K562 (cell line): ENCODE data around the gene ING5. TPM values are rescaled to one million over a fixed set of nuclear protein-coding genes. Genes with fewer than 3 reads are reported as not detected.

Source experiments
- BHLHE40 ChIP-seq: IDR thresholded peaks from 2 replicates; pipeline ENCODE4 v1.6.1; 2011; ENCODE audit warnings: low read length, improper control_type of control experiment
- CBFB ChIP-seq: sonication (generic); formaldehyde crosslinking; IDR thresholded peaks from 2 replicates; pipeline ENCODE4 v1.4.0; 2020; ENCODE audit warnings: mild to moderate bottlenecking, missing genetic modification reagents
- KDM1A ChIP-seq, 2 experiments: fragments of 450-650 bp; IDR thresholded peaks; 2 replicates each; pipeline ENCODE4 v1.6.1; 2016; ENCODE audit warnings: mild to moderate bottlenecking in 2 of 2
- NR1H2 ChIP-seq: sonication (generic); formaldehyde crosslinking; IDR thresholded peaks from 2 replicates; pipeline ENCODE4 v1.4.0; 2020; ENCODE audit warnings: mild to moderate bottlenecking, missing genetic modification reagents
- PREB ChIP-seq: sonication (generic); formaldehyde crosslinking; IDR thresholded peaks from 2 replicates; pipeline ENCODE4 v1.8.1; 2023; ENCODE audit warnings: mild to moderate bottlenecking, missing genetic modification reagents
- ZBTB40 ChIP-seq, 2 experiments: fragments of 450-650 bp in 1 of 2; sonication (generic) in 1 of 2; formaldehyde crosslinking in 1 of 2; IDR thresholded peaks; 2 replicates each; pipeline versions ENCODE4 v1.7.1 to v1.9.0; 2016 to 2022; ENCODE audit warnings: inconsistent platforms in 1 of 2, mild to moderate bottlenecking in 1 of 2, missing genetic modification reagents in 1 of 2
- polyA plus RNA-seq, 8 experiments: library from polyadenylated mRNA; depleted of rRNA in 4 of 8; stranded (reverse) in 5 of 8; unstranded in 3 of 8; fragments of >200 nt; fragmentation: Nextera tagmentation in 2 of 8; fragmentation: Illumina TruSeq in 1 of 8; extraction: Ambion mirVana in 2 of 8; extraction: Trizol in 1 of 8; gene quantifications; 2 replicates each; pipeline versions ENCODE4 v1.2.1 to v1.2.3, GENCODE V29; 2011 to 2014; ENCODE audit warnings: inconsistent platforms in 1 of 8, missing spikeins in 1 of 8
- total RNA-seq, 7 experiments: library from RNA; depleted of rRNA in 6 of 7; stranded (reverse); fragments of >200 nt in 6 of 7; fragmentation: Illumina TruSeq in 2 of 7; extraction: Trizol in 2 of 7; gene quantifications; 2 replicates each; pipeline versions ENCODE4 v1.2.1 to v1.2.3, GENCODE V29; 2011 to 2021; ENCODE audit warnings: low replicate concordance in 1 of 7
- TF ChIP-seq, protein P1 (sequence below): sonication (generic); formaldehyde crosslinking; IDR thresholded peaks from 2 replicates; pipeline ENCODE4 v1.8.1; 2023; ENCODE audit warnings: missing genetic modification reagents, mild to moderate bottlenecking, borderline replicate concordance

ING5 gene
- total and polyA plus RNA-seq, 9 of the 15 experiments (the other 6 are each of a cell fraction or from before 2014, with no cell fraction given) = 10.4 to 53.3 (median 27.9) TPM

DNA sequence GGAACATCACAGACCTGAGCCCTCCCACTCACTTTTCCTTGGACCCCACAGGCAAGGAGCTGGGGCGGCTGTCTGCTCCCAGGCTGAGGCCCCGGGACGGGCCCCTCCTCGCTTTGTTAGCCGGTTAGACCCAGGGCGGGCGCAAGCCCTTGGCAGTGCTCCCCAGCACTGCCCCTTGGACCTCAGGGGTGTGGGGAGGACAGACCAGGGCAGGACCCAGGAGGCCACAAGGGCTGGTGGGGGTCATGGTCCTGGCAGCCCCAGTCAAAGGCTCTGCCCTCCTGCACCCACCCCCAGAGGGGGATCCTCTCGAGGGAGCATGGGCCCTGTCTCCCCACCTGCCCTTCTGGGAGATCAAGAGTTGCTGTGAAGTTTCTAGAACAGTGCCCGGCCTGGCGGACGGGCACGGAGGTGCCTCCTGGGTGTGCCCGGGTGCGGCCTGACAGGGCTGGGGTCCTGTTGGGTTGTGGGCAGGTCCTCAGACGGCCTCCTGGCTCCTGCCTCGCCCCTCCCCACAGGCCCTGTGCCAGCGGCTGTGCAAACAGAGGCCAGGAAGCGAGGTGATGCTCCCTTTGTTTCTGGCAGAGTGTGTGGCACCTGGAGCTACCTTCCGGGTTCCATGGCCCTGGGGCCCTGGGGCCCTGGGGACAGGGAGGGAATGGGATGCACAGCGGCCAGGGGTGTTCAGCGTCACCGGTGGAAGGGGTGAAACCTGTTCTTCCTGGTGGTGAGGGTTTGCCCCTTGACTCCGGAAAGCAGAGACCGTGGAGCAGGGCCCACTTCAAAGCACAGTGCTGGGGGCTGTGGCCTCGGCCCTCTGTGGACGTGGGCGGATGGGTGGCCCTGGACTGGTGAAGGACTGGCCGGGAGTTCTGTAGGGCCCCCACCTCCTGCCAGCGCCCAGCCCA is 71.9 kb downstream of the ING5 start (continued):
- TF ChIP-seq ZBTB40 (IDR thresholded peaks at IDR 0.05) (no peak), ZBTB40 (CRISPR knock-in tag; IDR thresholded peaks at IDR 0.05) (no peak), NR1H2 (CRISPR knock-in tag) (no peak), KDM1A (IDR thresholded peaks at IDR 0.05) (no peak), BHLHE40 (no peak), PREB (CRISPR knock-in tag) (no peak), CBFB (CRISPR knock-in tag) (no peak)
- TF ChIP-seq, protein P1, sequence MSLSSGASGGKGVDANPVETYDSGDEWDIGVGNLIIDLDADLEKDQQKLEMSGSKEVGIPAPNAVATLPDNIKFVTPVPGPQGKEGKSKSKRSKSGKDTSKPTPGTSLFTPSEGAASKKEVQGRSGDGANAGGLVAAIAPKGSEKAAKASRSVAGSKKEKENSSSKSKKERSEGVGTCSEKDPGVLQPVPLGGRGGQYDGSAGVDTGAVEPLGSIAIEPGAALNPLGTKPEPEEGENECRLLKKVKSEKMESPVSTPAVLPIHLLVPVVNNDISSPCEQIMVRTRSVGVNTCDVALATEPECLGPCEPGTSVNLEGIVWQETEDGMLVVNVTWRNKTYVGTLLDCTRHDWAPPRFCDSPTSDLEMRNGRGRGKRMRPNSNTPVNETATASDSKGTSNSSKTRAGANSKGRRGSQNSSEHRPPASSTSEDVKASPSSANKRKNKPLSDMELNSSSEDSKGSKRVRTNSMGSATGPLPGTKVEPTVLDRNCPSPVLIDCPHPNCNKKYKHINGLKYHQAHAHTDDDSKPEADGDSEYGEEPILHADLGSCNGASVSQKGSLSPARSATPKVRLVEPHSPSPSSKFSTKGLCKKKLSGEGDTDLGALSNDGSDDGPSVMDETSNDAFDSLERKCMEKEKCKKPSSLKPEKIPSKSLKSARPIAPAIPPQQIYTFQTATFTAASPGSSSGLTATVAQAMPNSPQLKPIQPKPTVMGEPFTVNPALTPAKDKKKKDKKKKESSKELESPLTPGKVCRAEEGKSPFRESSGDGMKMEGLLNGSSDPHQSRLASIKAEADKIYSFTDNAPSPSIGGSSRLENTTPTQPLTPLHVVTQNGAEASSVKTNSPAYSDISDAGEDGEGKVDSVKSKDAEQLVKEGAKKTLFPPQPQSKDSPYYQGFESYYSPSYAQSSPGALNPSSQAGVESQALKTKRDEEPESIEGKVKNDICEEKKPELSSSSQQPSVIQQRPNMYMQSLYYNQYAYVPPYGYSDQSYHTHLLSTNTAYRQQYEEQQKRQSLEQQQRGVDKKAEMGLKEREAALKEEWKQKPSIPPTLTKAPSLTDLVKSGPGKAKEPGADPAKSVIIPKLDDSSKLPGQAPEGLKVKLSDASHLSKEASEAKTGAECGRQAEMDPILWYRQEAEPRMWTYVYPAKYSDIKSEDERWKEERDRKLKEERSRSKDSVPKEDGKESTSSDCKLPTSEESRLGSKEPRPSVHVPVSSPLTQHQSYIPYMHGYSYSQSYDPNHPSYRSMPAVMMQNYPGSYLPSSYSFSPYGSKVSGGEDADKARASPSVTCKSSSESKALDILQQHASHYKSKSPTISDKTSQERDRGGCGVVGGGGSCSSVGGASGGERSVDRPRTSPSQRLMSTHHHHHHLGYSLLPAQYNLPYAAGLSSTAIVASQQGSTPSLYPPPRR (CRISPR knock-in tag) = no peak
